ENCODE data around the gene GRIPAP1. TPM values are rescaled to one million over a fixed set of nuclear protein-coding genes. Genes with fewer than 3 reads are reported as not detected.

Gene GRIPAP1
- total RNA-seq, 4 donors from 2014 or later: 28.1 to 62.6 (median 33.9) TPM

GRCh38 chrX:48997455-48997854 lies 4.6 kb downstream of the GRIPAP1 start:
- Histone ChIP-seq H3K27ac (no peak overlapping the region), H3K36me3 (peaks cover 0 to 58% of the 10 kb centered on the region in 2 donors), H3K4me3 (no peak overlapping the region), H3K9me3 (no peaks in the 10 kb centered on the region), H3K4me1 (peaks cover 0 to 11% (median 0%) of the 10 kb centered on the region in 3 donors), H3K27me3 (no peaks in the 10 kb centered on the region)
- 83 to 95% methylated on average over 2 to 3 of the region's 3 CpGs for WGBS, 2 donors (ENCODE audit: low coverage in 1 of 2)
- ATAC-seq: no peak
- TF ChIP-seq POLR2A (IDR thresholded peaks at IDR 0.05) (no peak), POLR2AphosphoS5 (IDR thresholded peaks at IDR 0.05) (no peak), CTCF (IDR thresholded peaks at IDR 0.05) (no peak), EP300 (IDR thresholded peaks at IDR 0.05) (no peak)

- ATAC-seq: no peak
- Histone ChIP-seq H3K4me1 (peaks cover 0 to 11% (median 0%) of the 10 kb centered on the region in 3 donors), H3K9me3 (no peaks in the 10 kb centered on the region), H3K36me3 (peaks cover 0 to 62% of the 10 kb centered on the region in 2 donors), H3K27me3 (no peaks in the 10 kb centered on the region), H3K4me3 (no peak overlapping the region), H3K27ac (no peak overlapping the region)
- 40 to 59% methylated on average over 1 to 4 of the region's 6 CpGs for WGBS, 2 donors (ENCODE audit: low coverage in 1 of 2)
- TF ChIP-seq POLR2AphosphoS5 (IDR thresholded peaks at IDR 0.05): no peak
- TF ChIP-seq EP300 (IDR thresholded peaks at IDR 0.05): no peak
- no peak for TF ChIP-seq POLR2A (IDR thresholded peaks at IDR 0.05)
These were observed 5.1 kb downstream of the GRIPAP1 start for GRCh38 chrX:48996969-48997368.

- no peaks in the 10 kb centered on the region for H3K27me3 ChIP-seq
- ATAC-seq: no peak
- peaks cover 0 to 87% of the 10 kb centered on the region in 2 donors for H3K36me3 ChIP-seq
- H3K4me3 ChIP-seq: no peak overlapping the region
- H3K9me3 ChIP-seq: no peaks in the 10 kb centered on the region
- H3K4me1 ChIP-seq: no peaks in the 10 kb centered on the region
- H3K27ac ChIP-seq: no peak overlapping the region
- TF ChIP-seq EP300 (IDR thresholded peaks at IDR 0.05) (no peak), POLR2A (IDR thresholded peaks at IDR 0.05) (no peak), POLR2AphosphoS5 (IDR thresholded peaks at IDR 0.05) (no peak), CTCF (IDR thresholded peaks at IDR 0.05) (no peak)
These were observed 9.7 kb downstream of the GRIPAP1 start for GRCh38 chrX:48992341-48992740.

- no peaks in the 10 kb centered on the region for H3K27me3 ChIP-seq
- peaks cover 0 to 82% of the 10 kb centered on the region in 2 donors for H3K36me3 ChIP-seq
- no peak for ATAC-seq
- H3K27ac ChIP-seq: no peak overlapping the region
- TF ChIP-seq POLR2AphosphoS5 (IDR thresholded peaks at IDR 0.05) (no peak), POLR2A (IDR thresholded peaks at IDR 0.05) (no peak)
- no peaks in the 10 kb centered on the region for H3K9me3 ChIP-seq
- no peak overlapping the region for H3K4me3 ChIP-seq
- 87% methylated on average over 2 of the region's 4 CpGs; no CpG with 5 or more reads in 1 of the 2 donors for WGBS, 2 donors (ENCODE audit: low coverage in 1 of 2)
- no peaks in the 10 kb centered on the region for H3K4me1 ChIP-seq
These were observed 12.6 kb downstream of the GRIPAP1 start for GRCh38 chrX:48989483-48989882.

- no peaks in the 10 kb centered on the region for H3K27me3 ChIP-seq
- H3K9me3 ChIP-seq: no peaks in the 10 kb centered on the region
- WGBS, 2 donors (ENCODE audit: low coverage in 1 of 2): 86 to 90% methylated on average over 2 of the region's 3 CpGs
- TF ChIP-seq CTCF (IDR thresholded peaks at IDR 0.05) (no peak), POLR2AphosphoS5 (IDR thresholded peaks at IDR 0.05) (no peak), POLR2A (IDR thresholded peaks at IDR 0.05) (no peak), EP300 (IDR thresholded peaks at IDR 0.05) (no peak)
- H3K27ac ChIP-seq: no peak overlapping the region
- no peak for ATAC-seq
- H3K4me1 ChIP-seq: no peaks in the 10 kb centered on the region
- H3K36me3 ChIP-seq: peaks cover 0 to 90% of the 10 kb centered on the region in 2 donors
- no peak overlapping the region for H3K4me3 ChIP-seq
These were observed 18.2 kb downstream of the GRIPAP1 start for GRCh38 chrX:48983896-48984295.

- Histone ChIP-seq H3K9me3 (no peaks in the 10 kb centered on the region), H3K4me3 (no peak overlapping the region), H3K27me3 (no peaks in the 10 kb centered on the region), H3K36me3 (peaks cover 0 to 91% of the 10 kb centered on the region in 2 donors), H3K4me1 (no peaks in the 10 kb centered on the region), H3K27ac (no peak overlapping the region)
- no peak for ATAC-seq
- 91% methylated on average over 11 of the region's 17 CpGs; no CpG with 5 or more reads in 1 of the 2 donors for WGBS, 2 donors (ENCODE audit: low coverage in 1 of 2)
- TF ChIP-seq POLR2A (IDR thresholded peaks at IDR 0.05) (no peak), CTCF (IDR thresholded peaks at IDR 0.05) (no peak), EP300 (IDR thresholded peaks at IDR 0.05) (no peak), POLR2AphosphoS5 (IDR thresholded peaks at IDR 0.05) (no peak)
These were observed 19.0 kb downstream of the GRIPAP1 start for GRCh38 chrX:48983081-48983480.
